K562 (cell line): Measurements from ENCODE around the gene CERS6. TPM values are rescaled to one million over a fixed set of nuclear protein-coding genes. Genes with fewer than 3 reads are reported as not detected.
A peak's percentile ranks its signal among the peaks of the same experiment; 100 is the strongest.

Source experiments
- CREB5 ChIP-seq: fragments of 250-450 bp; sonication (Bioruptor Pico); IDR thresholded peaks from 2 replicates; pipeline ENCODE4 v1.5.0; 2020; ENCODE audit warnings: mild to moderate bottlenecking
- CREBBP ChIP-seq: IDR thresholded peaks from one replicate; pipeline ENCODE4 v1.6.1; 2012; ENCODE audit warnings: low read depth, mild to moderate bottlenecking, control low read depth, inconsistent platforms, low read length
- ETS1 ChIP-seq: conservative IDR thresholded peaks from 2 replicates; pipeline ENCODE4 v1.6.1; 2011; ENCODE audit warnings: low read depth, mild to moderate bottlenecking, low read length; ENCODE audit not compliant: control insufficient read depth
- FOXA3 ChIP-seq, 2 experiments: fragments of 450-650 bp in 1 of 2; sonication (generic) in 1 of 2; formaldehyde crosslinking; IDR thresholded peaks in 1 of 2; conservative IDR thresholded peaks in 1 of 2; 2 replicates each; pipeline versions ENCODE4 v1.4.0 to v1.8.0; 2020 to 2022; ENCODE audit warnings: mild to moderate bottlenecking in 2 of 2, missing genetic modification reagents in 1 of 2
- GABPB2 ChIP-seq: fragments of 250-450 bp; sonication (Bioruptor Pico); conservative IDR thresholded peaks from 2 replicates; pipeline ENCODE4 v1.5.1; 2021; ENCODE audit warnings: mild to moderate bottlenecking
- HIVEP1 ChIP-seq: fragments of 250-450 bp; sonication (Bioruptor Pico); IDR thresholded peaks from 2 replicates; pipeline ENCODE4 v1.4.0; 2020; ENCODE audit warnings: mild to moderate bottlenecking
- HNRNPUL1 ChIP-seq: fragments of 200-400 bp; formaldehyde crosslinking; IDR thresholded peaks from 2 replicates; pipeline ENCODE4 v1.6.1; 2017; ENCODE audit warnings: low read length
- ID3 ChIP-seq, 2 experiments: fragments of 250-450 bp in 1 of 2; fragments of 450-650 bp in 1 of 2; sonication (Bioruptor Pico) in 1 of 2; IDR thresholded peaks; 2 replicates each; pipeline versions ENCODE4 v1.6.1 to v1.8.0; 2016 to 2021; ENCODE audit warnings: mild to moderate bottlenecking in 2 of 2, moderate library complexity in 2 of 2, missing compliant biosample characterization in 1 of 2, missing genetic modification characterization in 1 of 2
- KAT2B ChIP-seq: IDR thresholded peaks from one replicate; pipeline ENCODE4 v1.6.1; 2012; ENCODE audit warnings: low read depth, mild to moderate bottlenecking, control low read depth, inconsistent platforms, low read length, moderate library complexity
- MTA1 ChIP-seq: fragments of 450-650 bp; IDR thresholded peaks from 2 replicates; pipeline ENCODE4 v1.6.1; 2017; ENCODE audit warnings: borderline replicate concordance
- MTF1 ChIP-seq: fragments of 250-450 bp; sonication (Bioruptor Pico); IDR thresholded peaks from 2 replicates; pipeline ENCODE4 v1.9.0; 2021; ENCODE audit warnings: moderate library complexity, mild to moderate bottlenecking, inconsistent platforms, borderline replicate concordance
- NCOA4 ChIP-seq: fragments of 450-650 bp; IDR thresholded peaks from 2 replicates; pipeline ENCODE4 v1.6.1; 2018; ENCODE audit warnings: mild to moderate bottlenecking; ENCODE audit not compliant: partially characterized antibody
- NKRF ChIP-seq: fragments of 450-650 bp; IDR thresholded peaks from 2 replicates; pipeline ENCODE4 v1.6.1; 2016; ENCODE audit warnings: borderline replicate concordance
- PATZ1 ChIP-seq: fragments of 250-450 bp; sonication (Bioruptor Pico); IDR thresholded peaks from 2 replicates; pipeline ENCODE4 v1.5.0; 2020; ENCODE audit warnings: mild to moderate bottlenecking, borderline replicate concordance
- PCBP2 ChIP-seq: fragments of 200-400 bp; formaldehyde crosslinking; IDR thresholded peaks from 2 replicates; pipeline ENCODE4 v1.6.1; 2018; ENCODE audit warnings: low read length, low read depth, mild to moderate bottlenecking, moderate library complexity; ENCODE audit not compliant: poor library complexity, severe bottlenecking
- ZNF41 ChIP-seq: fragments of 250-450 bp; sonication (Bioruptor Pico); conservative IDR thresholded peaks from 2 replicates; pipeline ENCODE4 v1.4.0; 2020; ENCODE audit warnings: mild to moderate bottlenecking
- ZNF431 ChIP-seq: sonication (generic); formaldehyde crosslinking; IDR thresholded peaks from 2 replicates; pipeline ENCODE4 v1.8.0; 2022; ENCODE audit warnings: mild to moderate bottlenecking, missing genetic modification reagents
- ZNF77 ChIP-seq: fragments of 250-450 bp; sonication (Bioruptor Pico); IDR thresholded peaks from 2 replicates; pipeline ENCODE4 v1.5.0; 2020
- ZNF830 ChIP-seq: fragments of 250-450 bp; sonication (Bioruptor Pico); IDR thresholded peaks from 2 replicates; pipeline ENCODE4 v1.5.0; 2021; ENCODE audit warnings: mild to moderate bottlenecking
- polyA plus RNA-seq, 8 experiments: library from polyadenylated mRNA; depleted of rRNA in 4 of 8; stranded (reverse) in 5 of 8; unstranded in 3 of 8; fragments of >200 nt; fragmentation: Nextera tagmentation in 2 of 8; fragmentation: Illumina TruSeq in 1 of 8; extraction: Ambion mirVana in 2 of 8; extraction: Trizol in 1 of 8; gene quantifications; 2 replicates each; pipeline versions ENCODE4 v1.2.1 to v1.2.3, GENCODE V29; 2011 to 2014; ENCODE audit warnings: inconsistent platforms in 1 of 8, missing spikeins in 1 of 8
- total RNA-seq, 7 experiments: library from RNA; depleted of rRNA in 6 of 7; stranded (reverse); fragments of >200 nt in 6 of 7; fragmentation: Illumina TruSeq in 2 of 7; extraction: Trizol in 2 of 7; gene quantifications; 2 replicates each; pipeline versions ENCODE4 v1.2.1 to v1.2.3, GENCODE V29; 2011 to 2021; ENCODE audit warnings: low replicate concordance in 1 of 7

CERS6 gene
- total and polyA plus RNA-seq, 9 of the 15 experiments (the other 6 are each of a cell fraction or from before 2014, with no cell fraction given) = 1.6 to 13.6 (median 11.4) TPM

GRCh38 chr2:168773719-168774521 lies 317.8 kb downstream of the CERS6 start (continued):
- TF ChIP-seq ID3 (CRISPR knock-in tag; IDR thresholded peaks at IDR 0.05) (no peak), ID3 (tag; IDR thresholded peaks at IDR 0.05) (peak; percentile 97), CREB5 (CRISPR knock-in tag) (no peak), NCOA4 (peak; percentile 79), ZNF830 (CRISPR knock-in tag) (no peak), KAT2B (no peak), GABPB2 (CRISPR knock-in tag) (no peak), CREBBP (no peak), ETS1 (no peak), ZNF41 (CRISPR knock-in tag) (peak; percentile 4; the same call in 1 of the 2 replicates), ZNF77 (no peak), ZNF431 (CRISPR knock-in tag) (no peak), MTA1 (peak; percentile 94), PCBP2 (no peak), MTF1 (CRISPR knock-in tag) (no peak), HNRNPUL1 (peak; percentile 63), FOXA3 (CRISPR knock-in tag; conservative IDR thresholded peaks at IDR 0.05 in 1 of 2, IDR thresholded peaks at IDR 0.05 in 1 of 2) (peak; percentile 77 to 94; a peak in 2 of 4 replicates), HIVEP1 (CRISPR knock-in tag) (peak; percentile 68), NKRF (no peak), PATZ1 (CRISPR knock-in tag) (no peak)
